Sigmoid colon (tissue), 7 donors: Measurements from ENCODE around the gene UNC13C. TPM values are rescaled to one million over a fixed set of nuclear protein-coding genes. Genes with fewer than 3 reads are reported as not detected.

Experiments
- DNase-seq: peaks from one replicate; pipeline ENCODE4 v3.0.0-alpha.2; 2019
- H3K27ac ChIP-seq, 4 donors: fragments of 200-600 bp; sonication (generic); one replicate each; pipeline ENCODE4 v1.5.1; 2016 to 2019; ENCODE audit warnings: mild to moderate bottlenecking in 1 of 4
- H3K27me3 ChIP-seq, 3 donors: fragments of 200-600 bp; sonication (generic); one replicate each; pipeline ENCODE4 v1.5.1; 2019; ENCODE audit warnings: mild to moderate bottlenecking in 1 of 3
- H3K36me3 ChIP-seq, 4 donors: fragments of 200-600 bp; sonication (generic); one replicate each; pipeline ENCODE4 v1.5.1; 2016 to 2019
- H3K4me1 ChIP-seq, 4 donors: fragments of 200-600 bp; sonication (generic); one replicate each; pipeline ENCODE4 v1.5.1; 2017 to 2019
- H3K4me3 ChIP-seq, 4 donors: fragments of 200-600 bp; sonication (generic); one replicate each; pipeline ENCODE4 v1.5.1; 2017 to 2019; ENCODE audit warnings: mild to moderate bottlenecking in 2 of 4, moderate library complexity in 1 of 4
- H3K9me3 ChIP-seq, 4 donors: fragments of 200-600 bp in 3 of 4; sonication (generic) in 3 of 4; one replicate each; pipeline versions ENCODE4 v1.5.1 to v1.6.1; 2013 to 2019
- EP300 ChIP-seq, 4 donors: sonication (generic); formaldehyde crosslinking; IDR thresholded peaks; one replicate each; pipeline ENCODE4 v1.6.1; 2017; ENCODE audit warnings: antibody characterized with exemption in 4 of 4
- POLR2A ChIP-seq, 2 donors: fragments of 450-650 bp; IDR thresholded peaks; one replicate each; pipeline ENCODE4 v1.6.1; 2016; ENCODE audit warnings: antibody characterized with exemption in 2 of 2, mild to moderate bottlenecking in 2 of 2, moderate library complexity in 2 of 2
- POLR2AphosphoS5 ChIP-seq, 4 donors: sonication (generic); formaldehyde crosslinking; IDR thresholded peaks; one replicate each; pipeline ENCODE4 v1.6.1; 2017; ENCODE audit warnings: antibody characterized with exemption in 4 of 4
- WGBS, 2 donors: extraction: QIAGEN DNeasy Blood & Tissue Kit; methylation state at CpG; one replicate each; pipeline ENCODE4 v1.1.7; 2013; 5-methylcytosine and 5-hydroxymethylcytosine counted together
- intact Hi-C: fragments of 100-400 bp; cut with DNase I; formaldehyde crosslinking; loops from one replicate; pipeline ENCODE4 v1.15.1; 2023
- polyA plus RNA-seq, 3 donors: library from polyadenylated mRNA; stranded (reverse); fragments of 200-250 nt; gene quantifications; one replicate each; pipeline ENCODE4 v1.2.3, GENCODE V29; 2013
- total RNA-seq, 4 donors: library from RNA; depleted of rRNA; stranded (reverse); fragments of >200 nt; gene quantifications; one replicate each; pipeline ENCODE4 v1.1.0, GENCODE V29; 2016
- TF ChIP-seq, protein P1 (sequence below), 4 experiments: fragments of 450-650 bp in 3 of 4; fragments of 200-600 bp in 1 of 4; IDR thresholded peaks; one replicate each; pipeline ENCODE4 v1.5.1; 2016 to 2019; ENCODE audit warnings: antibody characterized with exemption in 4 of 4, mild to moderate bottlenecking in 3 of 4, moderate library complexity in 2 of 4
- donor health status: healthy with polysubstance abuse.
- donor health status: Bipolar disorder and iron deficiency.
- donor health status: healthy.

UNC13C gene
- total and polyA plus RNA-seq, 7 donors = under 0.01 to 1.7 (median 1.3) TPM; not detected in 1

GRCh38 chr15:54280726-54281125 lies 302.5 kb downstream of the UNC13C start:
- intact Hi-C loops = no loop called here
- no peak overlapping the region for H3K27ac ChIP-seq
- 90% methylated on average over 7 of the region's 7 CpGs for WGBS, 2 donors

DNA sequence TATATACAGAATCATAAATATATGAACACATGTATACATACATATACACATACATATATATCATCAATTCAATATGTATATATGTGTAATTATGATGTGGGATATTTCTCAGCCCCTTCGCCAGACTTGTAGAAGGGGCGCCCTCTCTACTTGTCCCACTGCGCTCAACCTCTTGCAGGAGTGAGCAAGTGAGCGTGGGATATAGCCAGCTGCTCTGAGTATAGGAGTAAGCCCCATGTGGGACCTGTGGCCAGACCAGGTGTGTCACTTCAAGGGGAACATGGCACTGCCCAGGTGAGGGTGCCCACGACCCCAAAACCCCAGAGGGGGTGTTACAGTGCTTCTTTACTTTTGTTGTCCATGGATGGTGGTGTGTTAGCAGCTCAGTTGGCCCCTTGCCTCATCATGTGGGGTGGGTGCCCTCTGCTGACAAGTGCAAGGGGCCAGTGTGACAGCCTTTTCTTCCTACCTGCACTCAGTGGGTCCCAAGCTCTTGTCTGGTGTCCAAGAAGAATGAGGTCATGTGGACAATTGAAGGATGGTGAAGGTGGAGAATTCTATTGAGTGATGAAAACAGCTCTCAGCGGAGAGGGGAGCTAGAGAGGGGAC lies 304.1 kb downstream of the UNC13C start:
- 82 to 87% methylated on average over 6 of the region's 6 CpGs for WGBS, 2 donors

More at GRCh38 chr15:54280726-54281125, 302.5 kb downstream of the UNC13C start:
- no peak for DNase-seq
- no peaks in the 10 kb centered on the region for H3K36me3 ChIP-seq
- no peaks in the 10 kb centered on the region for H3K9me3 ChIP-seq
- no peaks in the 10 kb centered on the region for H3K27me3 ChIP-seq
- TF ChIP-seq POLR2AphosphoS5 (IDR thresholded peaks at IDR 0.05) (no peak), POLR2A (IDR thresholded peaks at IDR 0.05) (no peak), EP300 (IDR thresholded peaks at IDR 0.05) (no peak)
- TF ChIP-seq, protein P1, sequence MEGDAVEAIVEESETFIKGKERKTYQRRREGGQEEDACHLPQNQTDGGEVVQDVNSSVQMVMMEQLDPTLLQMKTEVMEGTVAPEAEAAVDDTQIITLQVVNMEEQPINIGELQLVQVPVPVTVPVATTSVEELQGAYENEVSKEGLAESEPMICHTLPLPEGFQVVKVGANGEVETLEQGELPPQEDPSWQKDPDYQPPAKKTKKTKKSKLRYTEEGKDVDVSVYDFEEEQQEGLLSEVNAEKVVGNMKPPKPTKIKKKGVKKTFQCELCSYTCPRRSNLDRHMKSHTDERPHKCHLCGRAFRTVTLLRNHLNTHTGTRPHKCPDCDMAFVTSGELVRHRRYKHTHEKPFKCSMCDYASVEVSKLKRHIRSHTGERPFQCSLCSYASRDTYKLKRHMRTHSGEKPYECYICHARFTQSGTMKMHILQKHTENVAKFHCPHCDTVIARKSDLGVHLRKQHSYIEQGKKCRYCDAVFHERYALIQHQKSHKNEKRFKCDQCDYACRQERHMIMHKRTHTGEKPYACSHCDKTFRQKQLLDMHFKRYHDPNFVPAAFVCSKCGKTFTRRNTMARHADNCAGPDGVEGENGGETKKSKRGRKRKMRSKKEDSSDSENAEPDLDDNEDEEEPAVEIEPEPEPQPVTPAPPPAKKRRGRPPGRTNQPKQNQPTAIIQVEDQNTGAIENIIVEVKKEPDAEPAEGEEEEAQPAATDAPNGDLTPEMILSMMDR (IDR thresholded peaks at IDR 0.05) = no peak
- H3K4me3 ChIP-seq = no peak overlapping the region
- no peaks in the 10 kb centered on the region for H3K4me1 ChIP-seq

GRCh38 chr15:54288049-54288448 lies 309.8 kb downstream of the UNC13C start:
- intact Hi-C loops = no loop called here
- Histone ChIP-seq H3K27me3 (no peaks in the 10 kb centered on the region), H3K4me3 (no peak overlapping the region), H3K4me1 (no peaks in the 10 kb centered on the region), H3K9me3 (no peaks in the 10 kb centered on the region), H3K27ac (no peak overlapping the region), H3K36me3 (no peaks in the 10 kb centered on the region)
- DNase-seq = no peak
- TF ChIP-seq, protein P1 (IDR thresholded peaks at IDR 0.05) = no peak
- TF ChIP-seq POLR2A (IDR thresholded peaks at IDR 0.05) (no peak), EP300 (IDR thresholded peaks at IDR 0.05) (no peak), POLR2AphosphoS5 (IDR thresholded peaks at IDR 0.05) (no peak)
- 16 to 63% methylated on average over 1 of the region's 1 CpG for WGBS, 2 donors

More for the DNA sequence above, 304.1 kb downstream of the UNC13C start:
- H3K4me1 ChIP-seq = no peaks in the 10 kb centered on the region
- no peak for DNase-seq
- intact Hi-C loops = no loop called here
- TF ChIP-seq POLR2AphosphoS5 (IDR thresholded peaks at IDR 0.05) (no peak), EP300 (IDR thresholded peaks at IDR 0.05) (no peak), POLR2A (IDR thresholded peaks at IDR 0.05) (no peak)
- TF ChIP-seq, protein P1 (IDR thresholded peaks at IDR 0.05) = no peak
- no peak overlapping the region for H3K27ac ChIP-seq
- H3K4me3 ChIP-seq = no peak overlapping the region
- no peaks in the 10 kb centered on the region for H3K36me3 ChIP-seq
- H3K27me3 ChIP-seq = no peaks in the 10 kb centered on the region
- no peaks in the 10 kb centered on the region for H3K9me3 ChIP-seq

DNA sequence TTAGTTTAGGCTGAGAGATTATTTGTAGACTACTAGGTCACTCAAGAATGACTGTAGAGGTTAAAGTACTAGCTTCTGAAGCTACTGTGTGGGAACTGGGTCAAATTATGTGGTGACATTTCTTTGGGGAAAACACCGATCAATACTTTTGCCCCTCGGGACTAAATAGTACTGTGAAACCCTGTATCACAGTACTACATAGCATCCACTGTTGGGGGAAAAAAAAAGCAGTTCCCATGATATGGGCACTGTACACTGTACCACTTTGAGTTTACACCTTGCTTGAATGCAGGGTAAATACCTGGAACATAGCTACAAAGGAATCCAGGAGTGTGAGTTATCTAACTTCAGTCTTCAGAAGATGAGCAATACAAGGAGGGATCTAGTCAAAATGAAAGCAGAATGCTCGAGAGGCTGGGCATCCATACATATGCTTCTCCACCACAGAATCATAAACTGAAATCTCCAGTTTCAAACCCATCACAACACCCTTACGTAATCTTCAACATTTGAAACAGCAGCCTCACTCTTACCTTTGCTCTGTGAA lies 311.4 kb downstream of the UNC13C start:
- Histone ChIP-seq H3K36me3 (no peaks in the 10 kb centered on the region), H3K27me3 (no peaks in the 10 kb centered on the region), H3K9me3 (no peaks in the 10 kb centered on the region), H3K27ac (no peak overlapping the region), H3K4me1 (no peaks in the 10 kb centered on the region), H3K4me3 (no peak overlapping the region)
- intact Hi-C loops = no loop called here
- TF ChIP-seq EP300 (IDR thresholded peaks at IDR 0.05) (no peak), POLR2A (IDR thresholded peaks at IDR 0.05) (no peak), POLR2AphosphoS5 (IDR thresholded peaks at IDR 0.05) (no peak)
- TF ChIP-seq, protein P1 (IDR thresholded peaks at IDR 0.05) = no peak
- WGBS, 2 donors = 73 to 81% methylated on average over 4 of the region's 4 CpGs
- DNase-seq = no peak
